ENCODE results near the gene HSD17B3.
"Not testable (repeated sequence)": the region's sequence is repeated elsewhere in the genome, so short reads cannot be mapped to it uniquely, and the experiment has no call there.

The HSD17B3 gene

DNA sequence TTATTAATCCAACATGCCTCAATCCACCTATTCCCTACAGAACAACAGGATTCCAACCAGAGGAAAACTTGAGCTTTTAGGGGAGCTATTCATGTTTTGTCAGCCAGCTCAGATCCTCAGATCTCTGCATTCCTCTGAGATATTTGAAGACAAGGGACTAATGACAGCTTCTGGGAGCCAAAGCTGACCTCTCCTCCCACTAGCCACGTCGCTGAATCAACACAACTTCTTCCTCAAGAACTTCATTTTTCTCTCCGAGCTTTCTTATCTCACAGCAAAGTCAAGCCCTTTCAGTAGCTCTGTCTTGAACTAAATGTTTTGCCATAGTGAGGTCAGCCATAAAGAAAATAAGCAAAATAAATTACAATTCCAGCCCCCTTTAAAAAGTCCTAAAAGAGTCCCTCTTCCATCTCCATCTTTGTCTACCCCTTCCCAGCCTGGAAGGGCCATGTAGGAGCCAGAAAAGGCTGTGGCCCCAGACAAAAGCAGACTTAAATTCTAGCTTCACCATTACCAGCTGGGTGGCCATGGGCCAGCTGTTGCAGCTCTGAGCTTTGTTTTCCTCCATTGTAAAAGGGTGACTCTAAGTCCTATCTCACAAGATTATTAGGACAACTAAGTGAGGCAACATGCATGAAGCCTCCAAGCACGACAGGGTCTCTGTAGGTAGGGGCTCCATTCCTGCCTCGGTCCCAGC is 65.0 kb downstream of the HSD17B3 start:
- TF ChIP-seq, protein P1, sequence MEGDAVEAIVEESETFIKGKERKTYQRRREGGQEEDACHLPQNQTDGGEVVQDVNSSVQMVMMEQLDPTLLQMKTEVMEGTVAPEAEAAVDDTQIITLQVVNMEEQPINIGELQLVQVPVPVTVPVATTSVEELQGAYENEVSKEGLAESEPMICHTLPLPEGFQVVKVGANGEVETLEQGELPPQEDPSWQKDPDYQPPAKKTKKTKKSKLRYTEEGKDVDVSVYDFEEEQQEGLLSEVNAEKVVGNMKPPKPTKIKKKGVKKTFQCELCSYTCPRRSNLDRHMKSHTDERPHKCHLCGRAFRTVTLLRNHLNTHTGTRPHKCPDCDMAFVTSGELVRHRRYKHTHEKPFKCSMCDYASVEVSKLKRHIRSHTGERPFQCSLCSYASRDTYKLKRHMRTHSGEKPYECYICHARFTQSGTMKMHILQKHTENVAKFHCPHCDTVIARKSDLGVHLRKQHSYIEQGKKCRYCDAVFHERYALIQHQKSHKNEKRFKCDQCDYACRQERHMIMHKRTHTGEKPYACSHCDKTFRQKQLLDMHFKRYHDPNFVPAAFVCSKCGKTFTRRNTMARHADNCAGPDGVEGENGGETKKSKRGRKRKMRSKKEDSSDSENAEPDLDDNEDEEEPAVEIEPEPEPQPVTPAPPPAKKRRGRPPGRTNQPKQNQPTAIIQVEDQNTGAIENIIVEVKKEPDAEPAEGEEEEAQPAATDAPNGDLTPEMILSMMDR (IDR thresholded peaks at IDR 0.05; ENCODE audit: insufficient read depth, missing control alignments): no peak
- FAIRE-seq: no peak

DNA sequence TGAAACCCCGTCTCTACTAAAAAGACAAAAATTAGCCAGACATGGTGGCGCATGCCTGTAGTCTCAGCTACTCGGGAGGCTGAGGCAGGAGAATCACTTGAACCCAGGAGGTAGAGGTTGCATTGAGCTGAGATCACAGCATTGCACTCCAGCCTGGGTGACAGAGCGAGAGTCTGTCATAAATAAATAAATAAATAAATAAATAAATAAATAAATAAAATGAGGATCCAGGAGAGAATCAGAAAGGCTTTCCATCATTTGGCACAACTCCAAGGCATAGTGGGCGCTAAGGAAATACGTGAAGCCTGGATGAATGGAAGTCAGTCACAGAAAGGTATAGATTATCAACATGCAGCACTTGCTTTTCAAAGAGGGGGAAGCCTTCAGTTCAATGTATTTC is 65.6 kb downstream of the HSD17B3 start:
- FAIRE-seq; DNase-seq (ENCODE audit: insufficient read length, low spot score): not testable (repeated sequence)

More for the DNA sequence above, 65.0 kb downstream of the HSD17B3 start:
- no peak for DNase-seq (ENCODE audit: insufficient read length, low spot score)

DNA sequence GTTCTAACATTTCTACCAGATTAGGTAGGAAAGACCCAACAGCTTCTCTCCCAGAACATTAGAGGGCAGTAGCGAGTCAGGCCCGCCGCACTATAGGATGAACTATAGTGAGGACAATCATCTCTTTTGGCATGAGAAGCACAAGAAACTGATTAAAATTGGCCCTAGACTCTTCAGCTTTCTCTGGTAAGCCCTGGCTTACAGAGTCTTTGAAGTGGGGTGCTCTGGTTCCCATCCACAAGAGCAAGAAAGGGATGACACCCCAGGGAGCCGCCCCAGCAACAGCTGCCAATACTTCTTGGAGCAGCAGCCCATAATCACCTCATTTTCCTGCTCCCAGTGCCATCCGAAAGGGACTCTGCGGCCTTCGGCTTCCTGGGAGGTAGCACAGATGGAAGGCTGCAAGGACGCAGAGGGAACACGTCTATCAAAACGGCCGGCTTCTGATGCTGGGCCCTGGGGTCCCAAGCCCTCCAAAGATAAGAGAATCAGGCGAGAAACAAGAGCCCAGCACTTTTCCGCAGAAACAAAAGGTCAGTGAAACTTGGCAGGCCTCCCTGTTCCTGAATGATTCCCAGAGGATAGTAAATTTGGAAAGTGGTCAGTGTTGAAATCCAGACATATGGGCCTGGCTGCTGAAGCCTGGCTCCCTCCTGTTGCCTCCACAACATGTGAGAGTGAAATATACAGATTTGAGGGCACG is 69.3 kb downstream of the HSD17B3 start:
- FAIRE-seq (no peak), DNase-seq (ENCODE audit: insufficient read length, low spot score) (peak; percentile 48)
- TF ChIP-seq, protein P1 (IDR thresholded peaks at IDR 0.05; ENCODE audit: insufficient read depth, missing control alignments): peak; percentile 81

DNA sequence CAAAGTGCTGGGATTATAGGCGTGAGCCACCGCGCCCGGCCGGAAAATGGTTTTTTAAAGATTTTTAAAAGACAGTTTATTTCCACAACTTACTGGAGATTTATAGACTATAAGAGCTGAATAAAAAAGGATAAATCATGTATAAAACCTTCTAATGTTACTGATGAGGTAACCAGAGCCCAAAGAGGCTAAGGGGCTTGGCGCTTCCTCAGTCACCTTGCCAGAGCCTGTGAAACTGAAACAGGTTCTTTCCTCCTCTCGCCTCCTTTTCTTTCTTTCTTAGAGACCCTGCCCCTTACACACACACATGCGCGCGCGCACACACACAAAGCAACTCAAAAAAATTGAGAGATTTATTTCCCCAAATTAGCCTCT is 69.8 kb downstream of the HSD17B3 start:
- DNase-seq (ENCODE audit: insufficient read length, low spot score) (no peak), FAIRE-seq (no peak)

DNA sequence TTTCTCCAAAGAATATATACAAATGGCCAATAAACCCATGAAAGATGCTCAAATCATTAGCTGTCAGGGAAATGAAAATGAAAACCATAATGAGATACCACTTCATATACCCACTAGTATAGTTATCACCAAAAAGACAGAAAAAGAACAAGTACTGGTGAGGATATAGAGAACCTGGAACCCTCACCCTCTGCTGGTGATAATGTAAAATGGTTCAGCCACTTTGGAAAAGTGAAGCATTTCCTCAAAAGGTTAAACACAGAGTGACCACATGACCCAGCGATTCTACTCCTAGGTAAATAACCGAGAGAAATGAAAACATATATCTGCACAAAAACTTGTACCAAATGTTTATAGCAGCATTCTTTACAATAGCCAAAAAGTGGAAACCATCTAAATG is 72.0 kb downstream of the HSD17B3 start:
- FAIRE-seq: no peak
- TF ChIP-seq, protein P1 (IDR thresholded peaks at IDR 0.05; ENCODE audit: insufficient read depth, missing control alignments): no peak

More for the DNA sequence above, 69.8 kb downstream of the HSD17B3 start:
- TF ChIP-seq, protein P1 (IDR thresholded peaks at IDR 0.05; ENCODE audit: insufficient read depth, missing control alignments): no peak

DNA sequence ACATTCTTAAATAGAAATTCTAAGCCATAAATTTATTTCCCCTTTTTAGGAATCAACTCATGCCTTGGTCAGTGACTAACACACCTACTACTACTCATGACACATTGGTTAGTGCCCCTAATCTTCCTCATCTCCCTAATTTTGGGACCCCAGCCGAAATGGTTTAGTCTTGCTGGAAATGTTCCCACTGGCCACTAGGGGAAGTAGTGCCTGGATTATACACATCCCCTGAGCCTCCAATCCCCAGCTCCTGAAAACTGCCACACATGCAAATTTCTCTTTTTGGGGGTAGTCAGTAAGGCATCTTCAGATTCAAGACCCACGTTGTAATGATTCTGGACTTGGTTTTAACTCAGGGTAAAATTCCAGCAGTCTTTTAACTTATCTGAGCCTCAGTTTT is 79.8 kb downstream of the HSD17B3 start:
- TF ChIP-seq, protein P1 (IDR thresholded peaks at IDR 0.05; ENCODE audit: insufficient read depth, missing control alignments): no peak
- FAIRE-seq: no peak
- no peak for DNase-seq (ENCODE audit: insufficient read length, low spot score)

More for the DNA sequence above, 72.0 kb downstream of the HSD17B3 start:
- no peak for DNase-seq (ENCODE audit: insufficient read length, low spot score)

DNA sequence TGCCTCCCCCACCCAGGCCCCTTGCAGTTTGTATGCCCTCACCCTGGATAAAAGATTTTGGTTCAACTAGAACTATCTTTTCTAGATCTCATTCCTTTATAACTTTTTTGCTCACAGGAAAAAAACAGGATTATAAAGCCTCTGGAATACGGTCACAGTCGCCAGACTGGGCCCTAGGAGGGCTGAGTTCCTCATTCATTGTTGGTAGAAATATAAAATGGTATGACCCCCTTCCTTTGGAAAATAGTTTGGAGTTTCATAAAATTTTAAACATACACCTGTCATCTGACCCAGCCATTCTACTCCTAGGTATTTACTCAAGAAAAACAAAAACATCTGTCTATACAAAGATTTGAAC is 82.1 kb downstream of the HSD17B3 start:
- TF ChIP-seq, protein P1 (IDR thresholded peaks at IDR 0.05; ENCODE audit: insufficient read depth, missing control alignments): no peak
- FAIRE-seq (no peak), DNase-seq (ENCODE audit: insufficient read length, low spot score) (no peak)
